Sigmoid colon (tissue), 7 donors: ENCODE data around the gene C1QTNF8. TPM values are rescaled to one million over a fixed set of nuclear protein-coding genes. Genes with fewer than 3 reads are reported as not detected.

ENCODE experiments used
- DNase-seq: peaks from one replicate; pipeline ENCODE4 v3.0.0-alpha.2; 2019
- H3K27ac ChIP-seq, 4 donors: fragments of 200-600 bp; sonication (generic); one replicate each; pipeline ENCODE4 v1.5.1; 2016 to 2019; ENCODE audit warnings: mild to moderate bottlenecking in 1 of 4
- H3K27me3 ChIP-seq, 3 donors: fragments of 200-600 bp; sonication (generic); one replicate each; pipeline ENCODE4 v1.5.1; 2019; ENCODE audit warnings: mild to moderate bottlenecking in 1 of 3
- H3K36me3 ChIP-seq, 4 donors: fragments of 200-600 bp; sonication (generic); one replicate each; pipeline ENCODE4 v1.5.1; 2016 to 2019
- H3K4me1 ChIP-seq, 4 donors: fragments of 200-600 bp; sonication (generic); one replicate each; pipeline ENCODE4 v1.5.1; 2017 to 2019
- H3K4me3 ChIP-seq, 4 donors: fragments of 200-600 bp; sonication (generic); one replicate each; pipeline ENCODE4 v1.5.1; 2017 to 2019; ENCODE audit warnings: mild to moderate bottlenecking in 2 of 4, moderate library complexity in 1 of 4
- H3K9me3 ChIP-seq, 4 donors: fragments of 200-600 bp in 3 of 4; sonication (generic) in 3 of 4; one replicate each; pipeline versions ENCODE4 v1.5.1 to v1.6.1; 2013 to 2019
- EP300 ChIP-seq, 4 donors: sonication (generic); formaldehyde crosslinking; IDR thresholded peaks; one replicate each; pipeline ENCODE4 v1.6.1; 2017; ENCODE audit warnings: antibody characterized with exemption in 4 of 4
- POLR2A ChIP-seq, 2 donors: fragments of 450-650 bp; IDR thresholded peaks; one replicate each; pipeline ENCODE4 v1.6.1; 2016; ENCODE audit warnings: antibody characterized with exemption in 2 of 2, mild to moderate bottlenecking in 2 of 2, moderate library complexity in 2 of 2
- POLR2AphosphoS5 ChIP-seq, 4 donors: sonication (generic); formaldehyde crosslinking; IDR thresholded peaks; one replicate each; pipeline ENCODE4 v1.6.1; 2017; ENCODE audit warnings: antibody characterized with exemption in 4 of 4
- WGBS, 2 donors: extraction: QIAGEN DNeasy Blood & Tissue Kit; methylation state at CpG; one replicate each; pipeline ENCODE4 v1.1.7; 2013; 5-methylcytosine and 5-hydroxymethylcytosine counted together
- intact Hi-C: fragments of 100-400 bp; cut with DNase I; formaldehyde crosslinking; loops from one replicate; pipeline ENCODE4 v1.15.1; 2023
- polyA plus RNA-seq, 3 donors: library from polyadenylated mRNA; stranded (reverse); fragments of 200-250 nt; gene quantifications; one replicate each; pipeline ENCODE4 v1.2.3, GENCODE V29; 2013
- total RNA-seq, 4 donors: library from RNA; depleted of rRNA; stranded (reverse); fragments of >200 nt; gene quantifications; one replicate each; pipeline ENCODE4 v1.1.0, GENCODE V29; 2016
- TF ChIP-seq, protein P1 (sequence below), 4 experiments: fragments of 450-650 bp in 3 of 4; fragments of 200-600 bp in 1 of 4; IDR thresholded peaks; one replicate each; pipeline ENCODE4 v1.5.1; 2016 to 2019; ENCODE audit warnings: antibody characterized with exemption in 4 of 4, mild to moderate bottlenecking in 3 of 4, moderate library complexity in 2 of 4
- donor health status: healthy with polysubstance abuse.
- donor health status: Bipolar disorder and iron deficiency.
- donor health status: healthy.

The C1QTNF8 gene
- total and polyA plus RNA-seq, 7 donors, result not detected

DNA sequence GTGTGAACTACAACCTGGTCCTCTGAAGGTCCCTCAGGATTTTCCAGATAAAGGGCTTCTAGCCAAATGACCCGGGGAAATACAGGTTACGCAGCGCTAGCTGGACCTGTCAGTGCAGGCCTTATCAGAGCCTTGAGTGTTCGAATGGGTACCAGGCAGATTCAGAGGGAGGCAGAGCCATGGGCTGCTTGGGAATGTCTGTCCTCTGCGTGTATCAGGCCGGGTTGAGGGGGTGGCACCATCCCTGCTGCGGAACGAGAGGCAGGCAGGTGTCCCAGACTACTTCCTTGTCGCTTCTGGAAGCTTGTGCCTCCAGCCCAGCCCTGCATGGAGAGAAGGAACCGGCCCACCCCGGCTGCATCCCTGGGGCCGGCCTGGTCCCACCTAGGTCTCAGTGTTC lies 57.1 kb downstream of the C1QTNF8 start:
- Histone ChIP-seq H3K36me3 (no peaks in the 10 kb centered on the region), H3K27me3 (peaks cover 22 to 85% (median 66%) of the 10 kb centered on the region in 3 donors), H3K4me1 (peaks cover 0 to 4% (median 3%) of the 10 kb centered on the region in 4 donors), H3K27ac (no peak overlapping the region), H3K9me3 (peaks cover 0 to 3% (median 0%) of the 10 kb centered on the region in 4 donors), H3K4me3 (no peak overlapping the region)
- DNase-seq, result no peak
- intact Hi-C loops, result no loop called here
- WGBS, 2 donors, result 72 to 83% methylated on average over 12 of the region's 12 CpGs
- TF ChIP-seq POLR2AphosphoS5 (IDR thresholded peaks at IDR 0.05) (no peak), EP300 (IDR thresholded peaks at IDR 0.05) (no peak), POLR2A (IDR thresholded peaks at IDR 0.05) (no peak)
- TF ChIP-seq, protein P1, sequence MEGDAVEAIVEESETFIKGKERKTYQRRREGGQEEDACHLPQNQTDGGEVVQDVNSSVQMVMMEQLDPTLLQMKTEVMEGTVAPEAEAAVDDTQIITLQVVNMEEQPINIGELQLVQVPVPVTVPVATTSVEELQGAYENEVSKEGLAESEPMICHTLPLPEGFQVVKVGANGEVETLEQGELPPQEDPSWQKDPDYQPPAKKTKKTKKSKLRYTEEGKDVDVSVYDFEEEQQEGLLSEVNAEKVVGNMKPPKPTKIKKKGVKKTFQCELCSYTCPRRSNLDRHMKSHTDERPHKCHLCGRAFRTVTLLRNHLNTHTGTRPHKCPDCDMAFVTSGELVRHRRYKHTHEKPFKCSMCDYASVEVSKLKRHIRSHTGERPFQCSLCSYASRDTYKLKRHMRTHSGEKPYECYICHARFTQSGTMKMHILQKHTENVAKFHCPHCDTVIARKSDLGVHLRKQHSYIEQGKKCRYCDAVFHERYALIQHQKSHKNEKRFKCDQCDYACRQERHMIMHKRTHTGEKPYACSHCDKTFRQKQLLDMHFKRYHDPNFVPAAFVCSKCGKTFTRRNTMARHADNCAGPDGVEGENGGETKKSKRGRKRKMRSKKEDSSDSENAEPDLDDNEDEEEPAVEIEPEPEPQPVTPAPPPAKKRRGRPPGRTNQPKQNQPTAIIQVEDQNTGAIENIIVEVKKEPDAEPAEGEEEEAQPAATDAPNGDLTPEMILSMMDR (IDR thresholded peaks at IDR 0.05), result no peak

Other genes starting within 250 kb of the C1QTNF8 start
- 10 to 100 TPM; 19.9 to 34.1 (median 31.0) TPM for gene LMF1, start 125.3 kb downstream of the C1QTNF8 start, total RNA-seq
- 10 to 100 TPM in 1 of 3 donors, 1 to 10 TPM in 2; 1.2 to 13.2 (median 1.6) TPM for gene LMF1, start 125.3 kb downstream of the C1QTNF8 start, polyA plus RNA-seq
- 1 to 10 TPM in 3 of 4 donors, under 1 TPM in 1; 0.49 to 3.4 (median 3.0) TPM for gene SOX8, start 114.5 kb downstream of the C1QTNF8 start, total RNA-seq
- gene SOX8, start 114.5 kb downstream of the C1QTNF8 start, polyA plus RNA-seq, result 1 to 10 TPM in 1 of 3 donors, under 1 TPM in 1, not detected in 1; under 0.01 to 2.5 TPM
- not detected for gene SSTR5, start 23.5 kb downstream of the C1QTNF8 start, total RNA-seq
- under 1 TPM in 1 of 3 donors, not detected in 2; 0.04 TPM for gene SSTR5, start 23.5 kb downstream of the C1QTNF8 start, polyA plus RNA-seq
- 100 to 1,000 TPM in 2 of 4 donors, 10 to 100 TPM in 2; 37.0 to 181 (median 127) TPM for gene CACNA1H, start 56.9 kb upstream of the C1QTNF8 start, total RNA-seq
- gene CACNA1H, start 56.9 kb upstream of the C1QTNF8 start, polyA plus RNA-seq, result 10 to 100 TPM in 1 of 3 donors, 1 to 10 TPM in 1, under 1 TPM in 1; 0.46 to 10.1 (median 1.8) TPM
- 1 to 10 TPM in 1 of 4 donors, not detected in 3; 1.4 TPM for gene TPSG1, start 129.0 kb upstream of the C1QTNF8 start, total RNA-seq
- gene TPSG1, start 129.0 kb upstream of the C1QTNF8 start, polyA plus RNA-seq, result 10 to 100 TPM; 21.5 to 73.9 (median 59.9) TPM
- 100 to 1,000 TPM in 1 of 4 donors, 10 to 100 TPM in 3; 12.2 to 182 (median 17.6) TPM for gene TPSB2, start 133.9 kb upstream of the C1QTNF8 start, total RNA-seq
- 10 to 100 TPM in 2 of 3 donors, 1 to 10 TPM in 1; 7.9 to 27.6 (median 11.0) TPM for gene TPSB2, start 133.9 kb upstream of the C1QTNF8 start, polyA plus RNA-seq
- gene TPSAB1, start 144.5 kb upstream of the C1QTNF8 start, total RNA-seq, result 100 to 1,000 TPM in 1 of 4 donors, 10 to 100 TPM in 3; 10.2 to 118 (median 17.3) TPM
- gene TPSAB1, start 144.5 kb upstream of the C1QTNF8 start, polyA plus RNA-seq, result 10 to 100 TPM in 1 of 3 donors, 1 to 10 TPM in 2; 5.1 to 25.2 (median 8.9) TPM
- 1 to 10 TPM in 1 of 4 donors, not detected in 3; 5.3 TPM for gene TPSD1, start 159.8 kb upstream of the C1QTNF8 start, total RNA-seq
- 1 to 10 TPM in 1 of 3 donors, under 1 TPM in 1, not detected in 1; 0.71 to 1.2 TPM for gene TPSD1, start 159.8 kb upstream of the C1QTNF8 start, polyA plus RNA-seq
- gene UBE2I, start 213.4 kb upstream of the C1QTNF8 start, total RNA-seq, result 10 to 100 TPM; 44.0 to 95.3 (median 61.5) TPM
- 10 to 100 TPM; 38.4 to 85.1 (median 45.3) TPM for gene UBE2I, start 213.4 kb upstream of the C1QTNF8 start, polyA plus RNA-seq
- gene BAIAP3, start 237.4 kb upstream of the C1QTNF8 start, total RNA-seq, result 1 to 10 TPM in 3 of 4 donors, not detected in 1; 1.1 to 1.8 (median 1.6) TPM
- 1 to 10 TPM in 2 of 3 donors, under 1 TPM in 1; 0.60 to 5.5 (median 1.8) TPM for gene BAIAP3, start 237.4 kb upstream of the C1QTNF8 start, polyA plus RNA-seq